Activated CD4-positive, alpha-beta T cell treated with anti-CD3 and anti-CD28 coated beads for 24 hours (primary cell): ENCODE data around the gene HOXB6.

Experiments
- DNase-seq, 2 donors: peaks; one replicate each; pipeline ENCODE4 v3.0.0-alpha.2; 2020; ENCODE audit warnings: low read depth in 2 of 2

Gene HOXB6

DNA sequence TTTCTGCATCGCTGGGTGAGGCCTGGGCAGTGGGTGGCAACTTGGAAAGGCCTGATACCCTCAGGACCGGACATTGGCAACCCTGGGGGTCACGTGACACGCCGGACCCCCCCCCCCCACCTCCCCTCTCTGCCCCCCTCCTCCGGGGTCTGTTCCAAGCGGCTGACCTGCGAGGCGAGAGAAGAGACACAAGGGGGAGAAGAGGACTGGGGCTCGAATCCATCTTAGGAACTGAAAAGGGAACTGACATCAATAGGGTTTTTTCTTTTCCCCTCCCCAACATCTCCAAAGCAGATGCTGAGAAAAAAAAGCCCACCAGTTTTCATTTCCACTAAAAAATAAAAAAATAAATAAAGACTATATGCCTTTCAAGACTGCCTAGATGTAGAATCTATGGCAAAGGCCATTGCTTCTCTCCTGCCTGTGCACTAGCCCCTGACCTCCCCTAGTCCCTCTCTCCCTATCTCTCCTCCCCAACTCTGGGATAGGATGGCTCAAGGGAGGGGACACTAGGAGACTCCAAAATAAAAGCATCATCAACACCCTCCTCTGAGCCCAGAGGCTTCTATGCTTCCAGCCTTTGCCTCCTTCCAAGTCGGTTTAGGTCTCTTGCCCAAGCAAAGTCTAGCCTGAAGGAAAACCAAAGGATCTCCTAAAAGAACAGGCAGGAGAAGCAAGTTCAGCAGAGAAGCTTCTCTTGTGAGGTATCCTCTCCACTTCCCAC, 52.2 kb downstream of the HOXB6 start:
- DNase-seq = no peak

DNA sequence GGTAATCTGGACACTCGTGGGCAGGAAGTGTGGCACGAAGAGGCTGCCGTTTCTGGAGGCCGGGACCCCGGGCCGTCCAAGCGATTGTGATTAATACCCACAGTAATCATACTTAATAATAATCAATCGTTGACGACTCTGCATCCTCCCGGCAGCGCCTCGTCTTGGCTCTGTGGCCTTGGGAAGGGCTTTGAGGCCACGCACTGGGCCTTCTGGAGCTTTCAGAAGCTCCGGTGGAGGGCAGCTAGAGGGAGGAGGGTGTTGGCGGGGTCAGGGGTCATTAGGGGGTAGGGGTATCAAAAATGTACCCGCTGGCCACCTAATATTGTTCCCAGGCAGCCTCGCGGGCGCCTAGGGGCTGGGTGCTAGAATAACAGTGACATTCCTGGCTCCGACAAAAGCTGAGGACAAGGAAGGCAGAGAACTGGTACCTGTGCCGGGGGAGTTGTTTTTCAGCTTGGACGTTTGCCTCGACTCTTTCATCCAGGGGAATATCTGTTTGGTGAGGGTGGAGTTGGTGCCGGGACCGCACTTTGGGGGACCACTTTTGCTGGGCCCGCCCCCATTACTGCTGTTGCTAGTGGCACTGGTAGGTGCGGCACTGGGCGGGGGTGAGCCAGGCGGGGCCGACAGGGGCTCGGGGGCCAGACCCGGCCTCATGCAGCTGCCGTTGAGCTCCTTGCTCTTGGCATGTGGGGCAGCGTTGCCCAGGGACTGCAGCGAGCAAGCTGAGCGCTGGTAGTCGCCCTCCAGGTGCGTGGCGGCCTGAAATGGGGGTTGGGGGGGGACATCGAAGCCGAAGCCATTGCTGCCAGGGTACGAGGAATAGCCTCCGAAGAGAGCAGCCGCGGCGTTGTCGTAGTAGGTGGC, 53.0 kb downstream of the HOXB6 start:
- DNase-seq = no peak

DNA sequence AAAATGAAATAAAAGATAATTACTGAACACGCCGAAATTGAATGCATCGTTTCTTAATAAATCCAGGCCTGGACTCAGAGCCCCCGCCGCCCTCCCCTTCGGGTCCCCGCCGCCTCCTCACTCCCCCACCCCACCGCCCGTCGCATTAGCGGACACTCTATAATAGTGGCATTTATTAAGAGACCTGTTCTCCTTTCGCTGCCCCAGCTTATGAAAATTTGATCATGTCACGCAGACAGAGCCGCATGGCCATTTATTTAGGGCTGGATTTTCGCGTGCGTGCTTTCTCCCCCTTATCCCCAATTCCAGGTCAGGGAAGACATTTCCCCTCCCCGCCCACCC, 53.6 kb downstream of the HOXB6 start:
- DNase-seq = no peak

DNA sequence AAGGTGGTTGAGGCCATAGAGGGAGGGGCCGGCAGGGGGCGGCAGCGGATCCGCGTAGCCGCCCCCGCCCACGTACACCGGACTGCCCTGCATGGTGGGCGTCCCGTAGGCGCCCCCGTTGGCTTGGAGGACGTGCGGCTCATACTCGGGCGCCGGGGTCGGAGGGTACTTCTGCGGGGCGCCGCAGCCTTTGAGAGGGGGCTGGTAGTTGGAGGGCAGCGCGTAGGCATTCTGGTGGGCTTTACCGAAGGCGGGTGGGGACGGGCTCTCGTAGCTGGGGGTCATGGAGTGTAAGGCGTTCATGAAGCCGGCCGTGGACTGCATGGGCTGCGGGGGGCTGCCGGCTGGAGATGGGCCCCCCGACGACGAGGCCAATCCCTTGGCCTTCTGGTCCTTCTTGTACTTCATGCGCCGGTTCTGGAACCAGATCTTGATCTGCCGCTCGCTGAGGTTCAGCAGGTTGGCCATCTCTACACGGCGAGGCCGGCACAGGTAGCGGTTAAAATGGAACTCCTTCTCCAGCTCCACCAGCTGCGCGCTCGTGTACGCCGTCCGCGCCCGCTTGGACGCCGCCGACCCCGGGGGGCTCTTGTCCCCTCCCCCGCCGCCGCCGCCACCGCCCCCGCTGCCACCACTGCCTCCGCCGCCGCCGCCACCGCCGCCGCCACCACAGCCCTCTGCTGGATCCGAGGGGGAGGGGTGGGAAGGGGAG, 54.1 kb downstream of the HOXB6 start:
- DNase-seq = no peak

DNA sequence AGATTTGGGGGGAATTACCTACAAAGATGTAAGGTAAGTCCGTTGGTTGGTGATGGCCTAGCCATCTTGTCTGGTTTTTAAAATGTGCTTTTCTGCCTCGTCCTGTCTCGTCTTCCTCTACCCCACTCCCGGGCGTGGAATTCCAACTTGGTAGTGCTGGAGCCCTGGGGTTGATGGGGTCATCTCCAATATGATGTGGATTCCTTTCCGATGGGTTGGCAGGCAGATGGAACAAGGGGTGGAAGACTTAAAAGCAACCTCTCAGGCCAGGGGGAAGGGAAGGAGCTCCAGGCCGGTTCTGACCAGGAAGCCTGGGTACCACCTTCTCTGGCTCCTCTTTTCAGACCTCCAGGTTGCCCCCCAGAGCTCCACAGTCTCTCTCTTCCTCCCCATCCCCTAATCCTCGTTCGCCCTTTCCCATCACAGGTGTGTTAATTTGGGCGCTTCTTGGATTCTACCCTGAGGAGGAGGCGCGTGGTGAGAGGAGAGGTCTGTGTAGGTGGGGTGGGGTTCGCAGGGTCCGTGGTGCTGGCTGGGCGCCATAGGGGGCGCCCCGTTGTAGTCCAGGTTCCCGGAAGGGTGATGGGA, 54.8 kb downstream of the HOXB6 start:
- no peak for DNase-seq

DNA sequence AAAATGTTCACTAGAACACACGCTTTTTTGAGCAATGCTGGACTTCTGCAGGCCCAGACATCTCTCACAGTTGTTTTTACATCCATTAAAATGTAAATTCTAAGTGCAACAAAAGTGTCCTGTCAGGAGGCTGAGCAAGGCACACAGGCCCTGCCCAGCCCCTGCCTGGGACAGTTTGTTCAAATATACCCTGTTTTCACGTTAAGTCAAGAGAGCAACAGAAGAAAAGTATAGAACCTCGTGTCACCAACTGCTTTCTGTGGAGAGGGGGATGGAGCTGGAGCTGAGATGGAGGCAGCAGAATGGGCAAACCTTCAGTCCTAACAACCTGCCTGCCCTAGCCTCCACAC, 55.5 kb downstream of the HOXB6 start:
- no peak for DNase-seq

DNA sequence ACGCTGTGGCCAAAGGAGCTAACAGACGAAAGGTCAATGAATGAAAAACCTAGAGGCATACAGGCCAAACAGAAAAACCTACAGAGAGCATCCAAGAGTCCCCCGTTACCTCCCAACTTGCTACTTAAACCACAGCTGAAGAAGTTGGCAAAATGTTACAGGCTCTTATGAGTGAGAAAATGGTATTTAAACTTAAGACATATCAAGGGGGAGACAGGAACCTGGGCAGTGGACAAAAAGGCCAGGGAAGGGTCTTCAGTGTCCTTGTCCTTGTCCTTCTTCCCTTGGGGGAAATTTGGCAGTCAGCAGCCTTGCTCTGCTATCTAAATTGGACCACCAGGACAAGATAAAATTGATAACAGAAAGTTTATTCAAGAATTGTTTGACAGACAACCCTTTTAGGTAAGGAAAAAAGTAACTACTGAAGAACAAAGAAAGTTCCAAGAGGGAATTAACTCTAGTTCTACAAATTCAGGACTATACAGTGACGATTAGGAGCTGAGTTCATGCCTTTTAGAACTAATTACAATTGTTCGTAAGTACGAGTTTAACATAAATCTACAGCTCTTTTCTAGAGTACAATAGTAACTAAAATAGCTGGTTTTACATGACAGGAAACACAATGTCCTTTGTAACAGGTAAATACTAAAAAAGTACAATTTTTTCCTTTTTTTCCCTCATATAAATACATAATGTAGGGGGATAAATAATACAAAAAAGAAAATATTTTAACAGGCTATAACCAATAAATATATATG, 56.1 kb downstream of the HOXB6 start:
- DNase-seq = no peak

DNA sequence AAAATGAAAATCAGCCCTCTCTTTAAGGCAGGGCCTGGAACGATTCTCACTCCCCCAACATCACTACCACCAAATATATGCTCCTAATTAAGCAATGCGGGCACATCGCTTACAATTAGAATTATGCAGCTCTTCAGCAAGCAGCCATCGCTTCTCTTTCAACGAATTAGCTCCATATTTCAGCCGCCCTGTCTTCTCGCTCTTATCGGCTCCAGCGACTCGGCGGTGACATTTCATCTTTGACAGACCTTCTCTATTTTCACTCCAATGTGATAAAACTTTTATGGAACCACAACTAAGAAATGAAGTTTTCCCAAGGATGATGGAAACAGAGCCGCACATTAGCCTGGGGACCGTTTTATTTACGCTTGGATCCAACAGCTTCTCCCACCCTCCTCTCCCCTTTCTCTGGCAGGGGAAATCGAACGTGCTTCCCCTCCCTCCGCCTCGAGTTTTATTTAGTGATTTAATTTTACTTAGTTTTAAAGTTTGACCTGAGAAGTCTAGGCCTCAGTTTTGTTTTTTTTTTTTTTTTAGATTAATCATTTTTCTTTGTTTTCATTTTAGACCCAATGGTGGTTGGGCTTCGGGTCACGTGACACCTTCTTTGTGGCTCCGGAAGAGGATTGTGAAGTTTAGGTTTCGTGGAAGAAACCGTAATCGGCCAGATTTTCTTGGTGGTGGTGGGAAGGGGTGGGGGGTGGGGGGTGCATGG, 56.8 kb downstream of the HOXB6 start:
- peak in 1 of 2 donors; percentile 31 for DNase-seq

DNA sequence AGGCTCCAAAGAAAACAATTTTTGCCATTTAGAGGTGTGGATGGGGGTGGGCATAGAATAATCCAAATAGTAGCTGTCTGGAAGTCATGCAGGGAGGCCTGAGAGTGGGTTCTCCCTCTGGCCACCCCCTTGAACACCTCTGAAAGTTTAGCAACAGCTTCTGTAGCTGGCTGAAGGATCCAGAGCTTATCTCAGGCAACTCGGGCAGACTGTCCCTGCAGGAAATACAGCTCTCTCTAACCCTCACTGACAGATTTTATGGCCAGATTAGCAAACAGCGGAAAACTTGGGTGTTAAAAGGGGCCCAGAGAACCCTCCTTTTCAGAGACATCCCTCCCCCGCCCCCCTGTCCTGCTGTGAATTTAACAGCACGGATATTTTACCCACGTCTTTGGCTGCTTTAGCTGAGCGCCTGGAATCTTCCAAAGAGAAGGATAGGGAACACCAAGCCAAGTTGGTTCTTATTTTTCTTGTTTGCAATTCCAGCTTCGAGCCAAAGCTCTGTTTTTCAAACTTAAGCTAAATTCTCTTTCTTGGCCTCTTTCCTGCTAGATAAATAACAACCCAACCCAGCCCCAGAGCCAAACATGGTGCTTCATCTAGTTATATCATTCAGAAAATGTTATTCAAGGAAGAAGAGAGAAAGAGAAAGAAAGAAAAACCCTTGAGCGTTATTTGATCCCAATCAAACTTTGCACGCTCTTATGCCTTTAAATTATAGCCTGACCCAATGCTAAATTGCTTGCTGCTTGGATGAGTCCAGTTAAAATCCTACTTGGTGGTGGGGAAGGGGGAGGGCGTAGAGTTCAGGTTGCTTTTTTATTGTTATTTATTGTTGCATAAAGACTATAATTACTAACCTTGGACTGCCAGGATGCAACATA, 57.6 kb downstream of the HOXB6 start:
- DNase-seq = no peak

DNA sequence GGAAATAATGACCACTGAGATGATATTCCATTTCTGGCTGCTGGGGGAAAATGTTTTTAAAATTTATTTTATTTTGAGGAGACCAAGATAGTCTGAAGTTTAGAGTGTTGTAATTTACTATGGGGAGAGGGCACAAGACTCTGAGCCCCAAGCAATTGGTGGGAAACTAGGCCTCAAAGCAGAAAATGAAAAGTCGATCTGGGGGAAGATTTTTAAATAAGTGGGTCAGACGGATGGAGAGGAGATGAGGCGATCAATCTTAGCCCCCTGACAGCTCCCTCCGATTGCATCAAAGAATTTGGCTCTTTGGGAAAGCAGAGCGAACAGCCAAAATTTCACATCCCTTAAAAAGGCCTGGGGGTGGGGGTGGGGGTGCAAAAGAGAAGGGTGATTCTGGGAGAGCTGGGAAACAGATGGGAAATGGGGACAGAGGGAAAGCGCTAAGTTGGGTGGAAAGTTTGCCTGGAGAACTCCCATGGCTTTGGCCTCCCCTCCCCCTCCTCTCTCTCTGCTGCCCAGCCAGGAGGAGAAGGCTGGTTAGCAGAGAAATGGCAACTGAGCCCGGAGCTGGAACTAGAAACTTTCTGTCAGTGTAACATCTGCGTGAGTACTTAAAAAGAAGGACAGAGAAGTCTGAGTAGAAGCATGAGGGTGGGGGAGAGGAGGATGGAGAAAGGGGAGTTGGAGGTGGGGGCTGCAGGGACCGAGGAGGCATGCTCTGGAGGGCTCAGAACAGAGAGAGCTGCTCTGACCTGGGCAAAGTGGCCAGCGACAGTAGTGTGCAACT, 58.5 kb downstream of the HOXB6 start:
- DNase-seq = no peak
